Immature natural killer cell (primary cell): ENCODE results near the gene SPECC1L. TPM values are rescaled to one million over a fixed set of nuclear protein-coding genes. Genes with fewer than 3 reads are reported as not detected.
"Not testable (repeated sequence)": the region's sequence is repeated elsewhere in the genome, so short reads cannot be mapped to it uniquely, and the experiment has no call there.

Experiments
- DNase-seq, 3 donors: peaks; one replicate each; pipeline ENCODE4 v3.0.0; 2022; ENCODE audit warnings: mixed read lengths in 1 of 3
- H3K27ac Mint-ChIP-seq, 6 donors: one replicate each; pipeline ENCODE4 v1.8.0; 2020; ENCODE audit warnings: mixed read lengths in 6 of 6, mild to moderate bottlenecking in 5 of 6, inconsistent platforms in 4 of 6, moderate library complexity in 3 of 6
- H3K27me3 Mint-ChIP-seq, 3 donors: one replicate each; pipeline ENCODE4 v1.8.0; 2020 to 2021; ENCODE audit warnings: low read depth in 3 of 3, mild to moderate bottlenecking in 3 of 3, mixed read lengths in 3 of 3, moderate library complexity in 3 of 3, inconsistent platforms in 1 of 3
- H3K36me3 Mint-ChIP-seq, 3 donors: one replicate each; pipeline ENCODE4 v1.8.0; 2020; ENCODE audit warnings: mixed read lengths in 3 of 3, inconsistent platforms in 2 of 3, mild to moderate bottlenecking in 2 of 3
- H3K4me1 Mint-ChIP-seq, 2 donors: one replicate each; pipeline ENCODE4 v1.8.0; 2020; ENCODE audit warnings: inconsistent platforms in 2 of 2, mild to moderate bottlenecking in 2 of 2, mixed read lengths in 2 of 2, moderate library complexity in 1 of 2
- H3K4me3 Mint-ChIP-seq, 5 donors: one replicate each; pipeline ENCODE4 v1.8.0; 2020; ENCODE audit warnings: mild to moderate bottlenecking in 5 of 5, mixed read lengths in 5 of 5, inconsistent platforms in 3 of 5, moderate library complexity in 3 of 5
- H3K9me3 Mint-ChIP-seq, 6 donors: one replicate each; pipeline ENCODE4 v1.8.0; 2020; ENCODE audit warnings: mild to moderate bottlenecking in 6 of 6, mixed read lengths in 6 of 6, inconsistent platforms in 4 of 6, moderate library complexity in 3 of 6
- polyA plus RNA-seq, 3 donors: library from polyadenylated mRNA; unstranded; fragments of 300-500 nt; fragmentation: Illumina TruSeq; gene quantifications; one replicate each; pipeline ENCODE4 v1.2.3, GENCODE V29; 2021

The SPECC1L gene
- polyA plus RNA-seq, 3 donors from 2014 or later, result 3.0 to 17.6 (median 5.3) TPM

GRCh38 chr22:24253126-24253525 is 17.5 kb upstream of the SPECC1L start:
- not testable (repeated sequence) for H3K27ac Mint-ChIP-seq, H3K36me3 Mint-ChIP-seq, H3K4me1 Mint-ChIP-seq, H3K4me3 Mint-ChIP-seq, DNase-seq, H3K9me3 Mint-ChIP-seq, H3K27me3 Mint-ChIP-seq

DNA sequence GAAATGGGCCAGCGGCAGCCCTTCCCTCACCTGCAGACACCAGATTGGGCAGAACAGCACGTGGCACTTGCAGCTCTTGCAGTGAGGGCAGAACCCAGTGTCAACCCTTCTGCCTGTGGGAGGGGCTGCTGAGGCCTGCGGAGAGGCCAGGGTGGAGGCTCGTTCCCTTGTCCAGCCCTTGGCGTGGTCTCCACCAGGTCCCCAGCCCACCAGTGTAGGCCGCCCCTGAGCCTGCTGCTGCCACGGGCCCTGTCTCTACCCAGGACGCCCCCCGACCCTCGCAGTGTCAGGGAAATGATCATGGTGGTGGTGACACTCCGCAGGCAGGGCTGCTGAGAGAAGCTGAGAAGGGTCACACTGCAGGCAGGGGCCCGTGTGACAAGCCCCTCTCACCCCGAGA is 14.5 kb upstream of the SPECC1L start:
- not testable (repeated sequence) for H3K4me3 Mint-ChIP-seq, H3K27ac Mint-ChIP-seq, H3K27me3 Mint-ChIP-seq, H3K4me1 Mint-ChIP-seq, H3K36me3 Mint-ChIP-seq, H3K9me3 Mint-ChIP-seq, DNase-seq

DNA sequence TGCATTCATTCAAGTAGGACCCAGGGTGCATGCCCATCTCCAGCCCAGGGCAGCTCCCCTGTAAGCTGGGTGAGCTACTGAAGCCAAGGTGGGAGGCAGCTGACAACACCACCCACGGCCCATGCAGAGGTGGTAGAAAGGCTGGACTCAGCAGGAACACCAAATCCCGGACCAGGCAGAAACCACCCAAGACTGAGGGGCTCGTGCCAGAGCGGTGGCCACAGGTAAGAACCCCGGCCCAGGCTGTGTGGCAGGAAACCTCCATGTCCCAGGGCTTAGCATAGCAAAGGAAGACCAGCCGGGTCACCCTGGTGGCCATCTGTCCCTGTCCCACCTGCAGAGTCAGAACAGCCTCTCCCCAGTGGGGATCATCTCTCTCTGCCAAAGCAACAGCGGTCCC is 13.9 kb upstream of the SPECC1L start:
- not testable (repeated sequence) for H3K27ac Mint-ChIP-seq, H3K4me3 Mint-ChIP-seq, H3K27me3 Mint-ChIP-seq, DNase-seq, H3K9me3 Mint-ChIP-seq, H3K4me1 Mint-ChIP-seq, H3K36me3 Mint-ChIP-seq

- H3K4me1 Mint-ChIP-seq, H3K4me3 Mint-ChIP-seq: not testable (repeated sequence)
Measured at GRCh38 chr22:24259459-24259858, 11.2 kb upstream of the SPECC1L start.

GRCh38 chr22:24262185-24262749 is 8.4 kb upstream of the SPECC1L start:
- not testable (repeated sequence) for H3K4me1 Mint-ChIP-seq, H3K36me3 Mint-ChIP-seq, H3K27ac Mint-ChIP-seq, H3K27me3 Mint-ChIP-seq, H3K9me3 Mint-ChIP-seq, DNase-seq, H3K4me3 Mint-ChIP-seq

More at GRCh38 chr22:24259459-24259858, 11.2 kb upstream of the SPECC1L start:
- not testable (repeated sequence) for H3K27ac Mint-ChIP-seq, H3K36me3 Mint-ChIP-seq, H3K9me3 Mint-ChIP-seq, H3K27me3 Mint-ChIP-seq
- peak; percentile 56 to 64 (median 60) for DNase-seq

DNA sequence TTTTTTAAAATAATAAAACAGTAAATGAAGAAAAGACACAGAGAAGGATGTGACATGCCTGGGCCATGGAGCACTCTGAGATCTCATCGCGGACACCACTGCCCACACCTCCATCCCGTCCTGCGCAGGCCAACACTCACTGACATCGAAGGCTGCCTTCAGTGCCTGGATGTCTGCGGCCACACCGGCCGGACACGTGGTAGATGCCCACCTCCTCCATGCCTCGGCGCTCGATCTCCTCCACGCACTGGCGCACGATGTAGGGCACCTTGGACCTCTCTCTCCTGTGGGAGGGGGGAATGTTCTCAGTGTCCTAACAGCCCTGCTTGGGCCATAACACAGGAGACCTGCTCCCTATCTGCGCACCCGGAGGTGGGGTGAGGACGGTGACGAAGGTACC is 7.2 kb upstream of the SPECC1L start:
- not testable (repeated sequence) for H3K36me3 Mint-ChIP-seq, H3K4me1 Mint-ChIP-seq, H3K9me3 Mint-ChIP-seq, H3K27me3 Mint-ChIP-seq, H3K4me3 Mint-ChIP-seq, H3K27ac Mint-ChIP-seq, DNase-seq

GRCh38 chr22:24264329-24264896 is 6.2 kb upstream of the SPECC1L start:
- H3K9me3 Mint-ChIP-seq, H3K4me1 Mint-ChIP-seq, H3K4me3 Mint-ChIP-seq, H3K27me3 Mint-ChIP-seq, DNase-seq, H3K36me3 Mint-ChIP-seq, H3K27ac Mint-ChIP-seq: not testable (repeated sequence)

GRCh38 chr22:24265734-24266133 is 4.9 kb upstream of the SPECC1L start:
- Mint-ChIP-seq H3K4me3 (no peak overlapping the region), H3K4me1 (peaks cover 2 to 4% of the 10 kb centered on the region in 2 donors)

GRCh38 chr22:24266495-24266894 is 4.1 kb upstream of the SPECC1L start:
- H3K4me3 Mint-ChIP-seq, H3K27me3 Mint-ChIP-seq, H3K9me3 Mint-ChIP-seq, H3K4me1 Mint-ChIP-seq, DNase-seq, H3K27ac Mint-ChIP-seq, H3K36me3 Mint-ChIP-seq: not testable (repeated sequence)

More at GRCh38 chr22:24265734-24266133, 4.9 kb upstream of the SPECC1L start:
- peaks cover 3 to 5% (median 5%) of the 10 kb centered on the region in 3 donors for H3K27me3 Mint-ChIP-seq
- H3K36me3 Mint-ChIP-seq, result no peaks in the 10 kb centered on the region
- no peak overlapping the region for H3K27ac Mint-ChIP-seq
- no peak for DNase-seq
- no peaks in the 10 kb centered on the region for H3K9me3 Mint-ChIP-seq

- Mint-ChIP-seq H3K36me3 (no peaks in the 10 kb centered on the region), H3K27me3 (peaks cover 3 to 5% (median 4%) of the 10 kb centered on the region in 3 donors), H3K4me1 (peaks cover 22 to 44% of the 10 kb centered on the region in 2 donors), H3K27ac (peak overlapping the region; percentile 46 to 91 (median 72)), H3K9me3 (no peaks in the 10 kb centered on the region), H3K4me3 (peak overlapping the region; percentile 80 to 91 (median 88))
- DNase-seq, result no peak
Measured at GRCh38 chr22:24271386-24271854, 789 bp downstream of the SPECC1L start.

- H3K9me3 Mint-ChIP-seq, DNase-seq, H3K27me3 Mint-ChIP-seq, H3K36me3 Mint-ChIP-seq, H3K27ac Mint-ChIP-seq: not testable (repeated sequence)
- peaks cover 25 to 57% of the 10 kb centered on the region in 2 donors for H3K4me1 Mint-ChIP-seq
- H3K4me3 Mint-ChIP-seq, result peak overlapping the region in 1 of 5 donors; percentile 3
Measured at GRCh38 chr22:24273031-24273430, 2.4 kb downstream of the SPECC1L start.

GRCh38 chr22:24273906-24274305 is 3.3 kb downstream of the SPECC1L start:
- H3K4me1 Mint-ChIP-seq, result peaks cover 26 to 60% of the 10 kb centered on the region in 2 donors
- H3K27ac Mint-ChIP-seq, H3K27me3 Mint-ChIP-seq, H3K36me3 Mint-ChIP-seq, H3K9me3 Mint-ChIP-seq, DNase-seq: not testable (repeated sequence)
- H3K4me3 Mint-ChIP-seq, result peak overlapping the region in 1 of 5 donors; percentile 8

- H3K9me3 Mint-ChIP-seq, H3K36me3 Mint-ChIP-seq, DNase-seq, H3K27me3 Mint-ChIP-seq: not testable (repeated sequence)
- Mint-ChIP-seq H3K27ac (peak overlapping the region; percentile 64 to 92 (median 86)), H3K4me3 (peak overlapping the region in 3 of 5 donors; percentile 27 to 54 (median 48)), H3K4me1 (peaks cover 30 to 67% of the 10 kb centered on the region in 2 donors)
Measured at GRCh38 chr22:24274696-24275405, 4.2 kb downstream of the SPECC1L start.

DNA sequence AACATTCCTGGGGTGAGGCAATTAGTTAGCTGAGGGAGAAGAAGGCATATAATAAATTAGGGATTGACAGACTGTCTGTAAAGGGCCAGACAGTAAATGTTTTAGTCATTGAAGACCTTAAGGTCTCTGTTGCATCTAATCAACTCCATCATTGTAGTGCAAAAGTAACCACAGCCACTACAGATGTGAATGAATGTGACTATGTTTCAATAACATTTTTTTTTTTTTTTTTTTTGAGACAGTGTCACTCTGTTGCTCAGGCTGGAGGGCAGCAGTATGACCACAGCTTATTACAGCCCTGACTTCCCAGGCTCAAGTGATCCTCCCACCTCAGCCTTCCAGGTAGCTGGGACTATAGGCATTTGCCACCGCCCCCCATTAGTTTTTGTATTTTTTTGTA is 9.7 kb downstream of the SPECC1L start:
- H3K27ac Mint-ChIP-seq, H3K36me3 Mint-ChIP-seq, H3K27me3 Mint-ChIP-seq, H3K9me3 Mint-ChIP-seq, H3K4me3 Mint-ChIP-seq, DNase-seq: not testable (repeated sequence)
- peaks cover 43 to 77% of the 10 kb centered on the region in 2 donors for H3K4me1 Mint-ChIP-seq
